DMS153 treated with DMSO at 0.1 percent for 48 hours (cell line): ENCODE results near the gene NINJ1.
"Not testable (repeated sequence)": the region's sequence is repeated elsewhere in the genome, so short reads cannot be mapped to it uniquely, and the experiment has no call there.

Source experiments
- DNase-seq: peaks from one replicate; lab custom pipeline; 2025; ENCODE audit not compliant: unreplicated experiment; lab: John Stamatoyannopoulos, UW

NINJ1 gene

DNA sequence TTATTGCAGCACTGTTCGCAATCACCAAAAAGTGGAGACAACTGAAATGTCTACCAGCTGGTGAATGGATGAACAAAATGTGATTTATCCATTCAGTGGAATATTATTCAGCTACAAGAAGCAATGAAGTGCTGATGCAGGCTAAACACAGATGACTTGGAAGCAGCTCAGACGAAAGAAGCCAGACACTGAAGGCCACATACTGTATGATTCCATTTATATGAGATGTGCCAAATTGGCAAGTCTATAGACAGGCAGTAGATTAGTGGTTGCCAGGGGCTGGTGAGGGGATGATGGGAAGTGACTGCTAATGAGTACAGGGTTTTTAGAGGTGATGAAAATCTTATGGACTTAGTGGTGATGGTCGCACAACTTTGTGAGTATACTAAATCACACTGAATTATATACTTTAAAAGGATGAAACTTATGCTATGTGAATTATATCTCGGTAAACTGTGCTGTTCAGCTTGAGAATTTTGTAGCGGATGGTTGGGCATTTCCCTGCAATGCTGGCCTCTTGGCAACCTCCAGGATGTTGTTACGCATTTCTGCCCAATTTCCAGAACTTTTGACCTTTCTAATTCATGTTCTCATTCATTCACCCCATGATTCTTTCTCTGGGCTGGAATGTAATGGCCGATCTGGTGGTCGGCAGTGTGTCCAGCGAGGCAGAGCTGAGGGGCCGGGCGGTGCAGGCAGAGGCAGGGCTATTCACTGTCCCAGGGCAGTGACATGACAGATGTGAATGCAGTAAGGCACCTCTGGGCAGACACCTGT, 27.9 kb upstream of the NINJ1 start:
- DNase-seq = no peak

GRCh38 chr9:93159601-93160471, 25.8 kb upstream of the NINJ1 start:
- peak; percentile 52 for DNase-seq

DNA sequence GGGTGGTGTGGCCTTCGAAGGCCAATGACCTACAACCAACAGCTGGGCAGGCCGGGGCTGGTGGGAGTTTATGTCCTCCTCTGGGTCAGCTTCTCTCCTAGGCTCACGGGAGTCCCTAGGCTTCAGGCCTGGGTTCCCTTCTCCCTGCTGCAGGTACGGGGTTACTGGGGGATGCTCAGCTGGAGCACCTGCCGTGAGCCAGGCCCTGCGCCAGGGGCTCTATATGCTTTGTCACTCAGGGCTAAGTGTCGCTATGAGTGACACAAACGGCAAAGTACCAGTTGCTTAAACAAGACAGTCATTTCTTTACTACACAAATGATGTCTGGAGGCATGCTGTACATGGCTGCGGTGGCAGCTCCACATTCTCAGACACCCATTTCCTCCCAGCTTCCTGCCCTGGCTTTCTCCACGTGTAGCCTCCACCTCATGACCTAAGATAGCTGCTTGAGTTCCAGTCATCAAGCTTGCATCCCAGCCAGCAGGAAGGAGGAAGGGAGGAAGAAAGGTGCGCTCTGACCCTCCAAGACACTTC, 22.5 kb upstream of the NINJ1 start:
- no peak for DNase-seq

- no peak for DNase-seq
These were observed 21.8 kb upstream of the NINJ1 start for GRCh38 chr9:93155716-93156474.

- peak; percentile 38 for DNase-seq
These were observed 20.3 kb upstream of the NINJ1 start for GRCh38 chr9:93154293-93154903.

DNA sequence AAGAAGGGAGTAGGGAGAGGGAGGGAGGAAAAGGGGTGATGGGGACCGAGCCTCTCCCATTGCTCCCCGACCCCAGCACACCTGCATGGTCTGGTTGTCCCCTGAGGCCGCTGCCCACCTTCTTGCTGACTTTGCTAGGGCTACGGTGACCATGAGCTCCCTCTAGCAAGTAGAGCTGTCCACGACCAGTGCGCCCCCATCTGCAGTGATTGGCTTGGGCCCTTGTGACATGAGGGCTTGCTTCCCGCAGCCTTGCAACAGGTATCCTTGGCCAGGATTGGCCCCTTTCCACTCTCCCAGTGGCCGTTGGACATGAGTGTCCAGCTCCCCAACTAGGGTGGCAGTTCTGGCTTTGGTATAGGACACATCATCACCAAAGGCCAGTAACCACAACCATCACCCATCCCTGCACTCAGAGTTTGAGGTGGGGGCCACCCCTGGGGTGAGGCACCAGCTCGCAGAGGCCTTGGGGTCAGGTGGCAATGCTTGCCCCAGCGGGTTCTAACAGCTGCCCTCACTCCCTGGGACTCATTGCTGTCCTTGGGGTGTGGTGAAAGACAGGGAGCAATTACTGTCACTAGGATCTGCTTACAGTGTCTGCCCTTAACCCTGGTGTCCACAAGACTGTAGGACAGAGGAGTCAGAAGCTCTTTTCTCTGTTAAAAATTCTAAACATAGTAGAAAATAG, 17.2 kb upstream of the NINJ1 start:
- DNase-seq = no peak

GRCh38 chr9:93149361-93149760, 15.3 kb upstream of the NINJ1 start:
- no peak for DNase-seq

DNA sequence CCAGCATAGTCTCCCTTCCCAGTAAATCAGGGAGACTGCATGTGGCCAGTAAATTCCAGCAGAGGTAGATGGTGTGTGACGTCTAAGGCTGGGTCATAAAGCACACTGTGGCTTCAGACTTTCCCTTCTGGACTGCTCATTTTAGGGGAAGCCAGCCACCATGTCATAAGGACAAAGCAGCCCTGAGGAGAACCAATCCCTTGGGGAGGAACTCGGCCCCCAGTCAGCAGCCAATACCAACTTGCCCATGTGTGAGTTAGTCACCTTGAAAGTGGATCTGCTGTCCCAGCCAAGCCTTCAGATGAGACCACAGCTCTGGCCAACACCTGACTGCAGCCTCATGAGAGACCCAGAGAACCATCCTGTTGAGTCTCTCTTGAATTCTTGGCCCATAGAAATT, 14.7 kb upstream of the NINJ1 start:
- DNase-seq = no peak

- DNase-seq = no peak
These were observed 13.6 kb upstream of the NINJ1 start for GRCh38 chr9:93147632-93148031.

DNA sequence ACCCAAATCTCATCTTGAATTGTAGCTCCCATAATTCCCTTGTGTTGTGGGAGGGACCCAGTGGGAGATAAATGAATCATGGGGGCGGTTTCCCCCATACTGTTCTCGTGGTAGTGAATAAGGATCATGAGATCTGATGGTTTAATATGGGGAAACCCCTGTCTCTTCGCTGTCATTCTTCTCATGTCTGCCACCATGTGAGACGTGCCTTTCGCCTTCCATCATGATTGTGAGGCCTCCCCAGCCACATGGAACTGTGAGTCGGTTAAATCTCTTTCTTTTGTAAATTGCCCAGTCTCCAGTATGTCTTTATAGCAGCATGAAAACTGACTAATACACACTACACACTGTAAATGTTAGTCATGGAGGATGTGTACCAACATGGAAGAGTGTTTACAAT, 12.6 kb upstream of the NINJ1 start:
- not testable (repeated sequence) for DNase-seq

DNA sequence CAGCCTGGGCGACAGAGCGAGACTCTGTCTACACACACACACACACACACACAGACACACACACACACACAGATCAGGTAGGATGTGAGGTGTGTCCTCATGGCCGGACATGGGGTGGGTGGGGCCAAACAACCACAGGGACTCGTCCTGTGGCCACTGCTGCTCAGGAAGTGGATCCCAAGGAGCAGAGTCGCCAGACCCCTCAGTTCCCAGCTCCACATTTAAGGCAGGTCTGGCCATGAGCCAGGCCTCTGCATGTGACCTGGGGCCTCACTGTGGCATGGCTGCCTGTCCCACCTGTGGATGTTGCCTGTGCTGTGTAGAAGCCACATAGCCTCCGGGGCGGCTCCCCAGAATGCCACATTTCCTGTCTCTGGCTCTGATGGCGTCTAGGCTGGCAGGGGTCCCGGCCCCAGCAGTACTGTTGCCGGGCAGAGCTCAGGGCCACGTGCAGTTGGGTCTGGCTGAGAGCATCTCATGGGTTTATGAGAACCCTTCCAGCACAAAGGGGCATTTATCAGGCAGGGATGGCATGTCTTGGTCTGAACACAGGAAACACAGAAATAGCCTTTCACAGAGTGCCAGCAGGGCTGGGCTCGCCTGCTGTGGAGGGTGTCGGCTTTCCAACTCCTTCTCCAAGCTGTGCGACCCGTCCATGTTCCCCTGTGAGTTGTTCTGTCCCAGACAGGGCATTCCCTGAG, 9.9 kb upstream of the NINJ1 start:
- DNase-seq = peak; percentile 8

- DNase-seq = no peak
These were observed 7.9 kb upstream of the NINJ1 start for GRCh38 chr9:93141771-93142483.

DNA sequence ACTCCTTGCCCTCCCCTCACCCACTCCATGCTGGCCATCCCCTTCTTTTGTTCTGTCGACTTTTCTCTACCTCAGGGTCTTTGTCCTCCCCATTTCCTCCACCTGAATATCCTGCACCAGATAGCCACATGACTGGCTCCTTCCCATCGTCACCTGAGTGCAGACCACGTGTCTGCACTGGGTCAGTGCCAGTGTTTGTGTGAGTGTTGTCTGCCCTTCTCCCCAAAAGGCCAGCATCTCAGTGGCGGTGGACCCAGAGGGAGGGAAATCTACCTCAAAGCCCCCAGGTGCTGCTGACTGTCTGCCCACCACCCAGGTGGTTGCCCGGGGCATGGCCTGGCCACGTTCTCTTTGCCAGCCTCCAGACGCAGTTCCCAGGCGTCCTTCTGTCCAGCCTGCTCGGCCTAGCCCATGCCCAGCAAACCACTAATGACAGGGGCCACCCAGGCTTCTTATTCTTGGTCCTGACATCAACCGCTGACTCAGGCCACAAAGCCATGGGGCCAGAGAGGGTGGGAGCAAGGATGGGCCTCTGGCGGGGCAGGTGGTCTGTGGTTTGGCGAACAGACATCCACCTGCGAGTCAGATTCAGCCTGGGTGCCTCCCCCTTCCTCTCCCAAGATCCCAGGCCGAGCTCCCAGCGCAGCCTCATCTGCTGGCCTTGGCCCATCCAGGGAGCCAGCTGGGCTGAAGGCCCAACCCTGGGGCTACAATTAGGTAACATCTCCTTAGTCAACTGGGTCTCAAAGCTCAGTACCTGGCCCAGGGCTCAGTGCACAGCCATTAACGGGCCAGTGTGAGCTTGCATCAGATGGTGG, 5.5 kb upstream of the NINJ1 start:
- no peak for DNase-seq

GRCh38 chr9:93138171-93138764, 4.2 kb upstream of the NINJ1 start:
- no peak for DNase-seq

- DNase-seq = no peak
These were observed 3.3 kb upstream of the NINJ1 start for GRCh38 chr9:93137362-93137761.

- peak; percentile 14 for DNase-seq
These were observed 2.0 kb upstream of the NINJ1 start for GRCh38 chr9:93136011-93136440.

DNA sequence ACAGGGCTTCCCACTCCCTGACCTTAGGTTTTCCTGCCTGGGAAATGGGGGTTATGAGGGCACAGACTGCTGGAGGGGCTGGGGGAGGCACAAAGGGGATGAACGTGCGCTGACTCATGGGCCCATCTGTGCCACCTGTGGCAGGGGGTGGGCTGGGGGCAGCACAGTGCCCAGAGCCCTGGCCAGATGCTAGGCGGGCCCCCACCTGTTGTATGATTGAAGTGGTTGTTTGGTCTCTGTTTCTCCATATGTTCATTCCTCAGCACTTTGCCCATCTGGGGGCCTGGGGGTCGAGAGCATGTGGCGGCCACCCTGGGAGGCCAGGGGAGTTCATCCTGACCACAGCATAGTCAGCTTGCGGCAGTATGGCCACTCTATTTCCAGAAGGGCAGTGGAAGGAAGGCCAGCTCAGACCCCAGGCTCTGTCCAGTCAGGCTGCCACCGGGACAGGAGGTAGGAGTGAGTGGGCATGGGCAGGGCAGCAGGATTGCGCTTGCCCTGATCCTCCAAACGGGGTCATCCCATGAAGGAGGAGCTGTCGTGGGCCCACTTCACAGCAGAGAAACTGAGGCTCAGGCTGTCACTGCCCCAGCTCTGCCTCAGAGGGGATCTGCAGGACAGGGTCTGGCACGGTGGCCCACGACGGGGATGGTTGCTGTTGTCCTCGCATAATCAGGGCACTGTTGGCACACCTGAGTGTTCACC, 841 bp upstream of the NINJ1 start:
- no peak for DNase-seq
